GM21825 (cell line): Measurements from ENCODE around the gene CCBE1.
A peak's percentile ranks its signal among the peaks of the same experiment; 100 is the strongest.
"Not testable (repeated sequence)": the region's sequence is repeated elsewhere in the genome, so short reads cannot be mapped to it uniquely, and the experiment has no call there.

ENCODE experiments used
- ATAC-seq: cut with Tn5 transposase; IDR thresholded peaks from one replicate; pipeline ENCODE4 v1.9.1; 2021; ENCODE audit warnings: mild to moderate bottlenecking, moderate library complexity; ENCODE audit not compliant: unreplicated experiment

Gene CCBE1

DNA sequence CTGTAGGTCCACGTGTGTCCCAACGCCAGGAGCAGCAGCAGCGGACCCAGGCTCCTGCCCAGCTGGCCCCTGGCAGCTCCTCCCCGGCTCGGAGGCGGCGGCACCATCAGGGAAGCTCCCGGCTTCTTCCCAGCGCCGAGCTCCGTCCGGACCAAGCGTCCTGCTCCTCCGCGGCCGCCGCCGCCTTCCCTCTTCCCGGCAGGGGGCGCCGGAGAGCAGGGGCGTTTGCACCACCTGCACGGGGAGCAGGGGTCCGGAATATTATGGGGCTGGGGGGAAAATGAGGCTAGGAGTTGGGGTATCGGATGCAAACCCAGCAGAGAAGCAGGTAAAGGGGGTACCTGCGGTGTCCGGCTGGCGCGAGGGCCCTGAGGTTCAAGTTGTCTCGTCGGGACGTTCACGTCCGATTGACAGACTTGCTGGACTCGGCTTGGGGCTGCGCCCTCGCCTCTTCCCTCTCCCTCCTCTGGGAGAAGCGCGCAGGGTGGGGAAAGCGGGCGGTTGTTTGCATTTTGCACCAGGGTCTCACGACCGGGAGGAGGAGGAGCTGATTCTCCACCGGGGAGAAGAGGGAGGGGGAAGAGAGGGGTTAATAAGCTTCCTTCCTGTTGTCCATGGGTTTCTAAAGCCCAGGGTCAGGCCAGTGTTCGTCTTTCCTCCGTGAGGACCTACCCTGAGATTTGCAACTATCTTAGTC lies at the start of gene CCBE1:
Gene CCBE1, minus strand, starts transcription at position 188 of the 697 bp plus-strand sequence.
- ATAC-seq = peak; percentile 76

- ATAC-seq = no peak
Observed at GRCh38 chr18:59744271-59744721, 47.1 kb upstream of the CCBE1 start.

DNA sequence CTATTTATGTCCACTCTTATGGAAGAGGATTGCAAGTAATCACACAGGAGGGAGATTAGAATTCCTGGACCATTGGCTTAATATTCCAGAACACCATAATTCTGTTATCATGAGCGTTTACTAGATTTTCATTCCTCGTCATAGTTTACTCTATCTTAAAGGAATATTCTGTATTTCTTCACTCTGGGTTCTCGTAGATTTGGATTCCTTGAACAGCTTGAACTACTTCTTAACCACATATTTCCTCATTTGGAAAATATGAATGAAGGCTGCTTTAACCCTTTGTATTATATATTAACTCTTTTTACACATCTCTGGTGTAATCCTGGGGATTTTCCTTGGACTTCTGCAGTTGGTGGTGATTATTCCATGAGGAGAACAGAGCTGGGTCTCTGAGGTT lies 46.3 kb upstream of the CCBE1 start:
- ATAC-seq = no peak

DNA sequence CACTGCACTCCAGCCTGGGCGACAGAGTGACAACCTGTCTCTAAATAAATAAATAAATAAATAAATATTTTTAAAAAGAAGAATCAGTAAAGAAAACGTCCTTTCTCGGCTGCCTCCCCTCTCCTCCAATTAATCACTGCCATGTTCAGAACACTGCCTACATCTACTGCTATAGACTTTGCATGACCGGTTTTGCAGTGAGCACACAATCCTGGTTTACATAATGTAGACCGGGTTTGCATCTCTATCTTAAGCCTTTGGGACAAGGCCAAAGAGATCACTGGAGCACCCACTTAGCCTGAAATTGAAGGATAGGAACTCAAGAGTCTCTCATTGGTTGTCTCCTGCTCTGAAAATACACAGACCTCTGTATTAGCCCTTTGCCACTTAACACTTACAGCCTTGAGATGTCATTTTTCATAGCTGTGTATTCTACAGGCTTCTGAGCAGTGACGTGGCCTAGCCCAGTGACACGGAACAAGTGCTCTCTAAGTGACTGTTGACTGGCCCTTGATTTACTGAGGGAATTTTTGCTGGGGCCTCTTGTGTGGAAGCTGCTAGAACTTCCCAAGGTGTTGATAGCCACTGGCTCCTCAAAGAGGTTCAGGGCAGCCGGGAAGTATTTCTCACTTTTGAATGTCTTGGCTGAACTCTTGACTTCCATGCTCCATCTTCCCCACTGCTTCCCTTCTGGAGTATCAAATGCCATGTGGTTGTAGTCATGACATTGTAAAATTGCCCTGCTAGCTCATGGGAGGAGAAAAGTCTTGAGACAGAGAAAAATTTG lies 45.3 kb upstream of the CCBE1 start:
- ATAC-seq = no peak

DNA sequence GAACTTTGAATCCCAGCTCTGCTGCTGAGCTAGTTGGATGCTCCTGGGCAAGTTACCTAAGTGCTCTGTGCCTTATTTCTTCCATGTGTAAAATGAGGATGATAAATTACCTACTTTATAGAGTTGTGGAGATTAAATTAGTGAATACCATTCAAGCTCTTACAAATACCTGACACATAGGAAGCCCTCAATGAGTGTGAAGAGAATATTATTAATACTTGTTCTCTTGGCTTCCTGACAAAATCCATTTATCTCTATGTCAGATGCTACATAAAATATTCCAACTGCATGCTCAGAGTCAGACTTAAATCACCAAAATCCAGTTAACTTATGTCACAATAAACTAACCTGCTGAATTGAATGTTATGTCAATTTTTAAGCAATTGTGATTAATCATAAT lies 42.9 kb upstream of the CCBE1 start:
- no peak for ATAC-seq

DNA sequence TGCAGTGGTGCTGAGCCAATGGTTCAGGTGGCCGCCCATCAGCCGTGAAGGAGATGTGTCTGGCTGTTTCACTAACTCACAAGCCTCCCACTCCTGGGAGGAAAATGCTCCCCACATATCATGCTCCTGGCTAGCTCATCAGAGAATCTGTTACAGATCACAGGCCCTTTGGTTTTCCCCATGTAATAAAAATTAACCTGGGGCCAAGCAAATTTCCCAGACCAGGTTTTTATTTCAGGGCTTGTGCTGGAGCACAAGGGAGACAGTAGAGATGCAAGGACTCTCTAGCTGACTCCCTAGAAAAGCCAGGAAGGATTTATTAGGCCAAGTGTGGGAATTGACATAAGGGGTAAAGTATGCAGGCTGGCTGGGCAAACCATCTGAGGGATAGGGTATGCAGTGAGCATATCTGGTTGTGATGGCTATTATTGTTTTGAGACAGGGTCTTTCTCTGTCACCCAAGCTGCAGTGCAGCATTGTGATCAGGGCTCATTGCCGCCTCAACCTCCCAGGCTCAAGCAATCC lies 40.6 kb upstream of the CCBE1 start:
- no peak for ATAC-seq

- ATAC-seq = not testable (repeated sequence)
Observed at GRCh38 chr18:59737335-59737734, 40.1 kb upstream of the CCBE1 start.

- ATAC-seq = no peak
Observed at GRCh38 chr18:59736061-59736460, 38.8 kb upstream of the CCBE1 start.

DNA sequence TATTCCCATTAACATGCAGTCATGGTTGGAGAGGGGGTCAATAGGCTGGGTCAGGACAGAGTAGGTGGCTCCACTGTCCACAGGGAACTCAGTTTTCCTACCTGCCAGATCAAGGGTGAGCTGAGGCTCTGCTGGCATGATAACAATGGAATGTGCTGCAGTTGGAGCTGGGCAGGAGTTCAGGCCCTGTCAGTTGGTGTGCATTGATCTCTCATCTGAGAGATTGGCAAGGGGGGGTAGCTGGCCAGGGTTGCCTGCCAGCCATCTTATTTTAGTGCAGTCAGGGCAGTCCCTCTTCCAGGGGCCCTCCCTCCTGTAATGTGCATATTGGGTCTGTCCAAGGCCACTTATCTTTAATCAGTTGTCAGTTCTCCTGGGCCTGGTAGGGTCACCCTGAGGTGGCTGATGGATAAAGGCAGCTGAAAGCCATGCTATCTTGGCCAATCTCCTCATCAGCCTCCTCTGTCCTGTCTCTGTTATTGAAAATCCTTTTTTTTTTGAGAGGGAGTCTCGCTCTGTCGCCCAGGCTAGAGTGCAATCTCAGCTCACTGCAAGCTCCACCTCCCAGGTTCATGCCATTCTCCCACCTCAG lies 38.1 kb upstream of the CCBE1 start:
- ATAC-seq = no peak

- no peak for ATAC-seq
Observed at GRCh38 chr18:59733421-59733820, 36.2 kb upstream of the CCBE1 start.

DNA sequence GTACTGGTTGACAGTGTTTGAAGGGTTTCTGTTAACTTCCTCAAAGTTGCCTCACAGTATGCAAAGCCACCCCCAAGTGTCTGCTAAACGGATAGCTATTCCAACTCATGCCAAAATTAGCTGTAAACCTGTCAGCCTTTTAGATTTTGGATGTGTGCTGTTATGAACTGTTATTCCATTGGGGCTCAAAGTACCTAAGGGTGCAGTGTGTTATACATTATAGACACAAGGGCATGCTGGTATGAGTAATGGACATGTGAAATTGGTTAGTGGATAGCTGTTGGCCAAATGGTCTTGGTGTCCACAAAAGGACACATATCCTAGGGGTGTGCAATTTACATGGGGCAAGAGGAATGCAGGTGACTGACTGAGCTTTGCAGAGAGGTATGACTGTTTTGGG lies 33.7 kb upstream of the CCBE1 start:
- ATAC-seq = no peak

GRCh38 chr18:59729781-59730180 lies 32.6 kb upstream of the CCBE1 start:
- no peak for ATAC-seq

DNA sequence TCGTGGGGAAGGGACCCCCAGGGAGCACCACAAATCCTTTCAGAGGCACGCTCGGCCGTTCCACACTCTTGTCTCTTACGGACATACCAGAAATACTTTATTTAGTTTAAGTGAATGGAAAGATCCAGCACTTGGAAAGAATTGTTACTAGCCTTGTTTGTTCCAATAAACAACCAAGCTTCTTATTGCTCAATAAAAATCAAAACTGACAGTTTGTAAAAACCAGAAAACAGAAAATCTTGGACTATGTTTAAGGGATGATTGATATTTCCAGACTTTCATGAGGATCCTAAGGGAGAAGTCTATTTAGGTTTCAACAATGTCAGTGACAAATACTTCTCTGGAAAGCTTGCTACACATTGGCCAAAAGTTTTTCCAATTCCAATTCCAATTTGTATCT lies 31.6 kb upstream of the CCBE1 start:
- ATAC-seq = no peak

DNA sequence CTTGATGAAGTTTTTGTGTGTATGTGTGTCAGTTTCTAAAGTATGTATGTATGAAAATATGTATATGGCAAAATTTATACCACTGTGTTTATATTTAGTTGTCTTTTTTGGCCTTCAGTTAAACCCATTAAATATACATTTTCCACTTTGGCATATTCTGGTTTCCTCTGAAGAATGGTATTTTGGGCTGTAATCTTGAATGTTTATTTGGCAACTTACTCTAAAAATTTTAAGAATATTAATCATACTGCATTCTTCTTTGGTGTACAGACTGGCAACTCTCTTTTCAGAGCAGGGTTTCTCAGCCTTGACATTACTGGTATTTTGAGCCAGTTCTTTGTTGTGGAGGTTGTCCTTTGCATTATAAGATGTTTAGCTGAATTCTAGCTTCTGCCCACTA lies 27.9 kb upstream of the CCBE1 start:
- no peak for ATAC-seq

GRCh38 chr18:59724103-59724502 lies 26.9 kb upstream of the CCBE1 start:
- no peak for ATAC-seq

GRCh38 chr18:59721931-59722330 lies 24.7 kb upstream of the CCBE1 start:
- ATAC-seq = no peak

DNA sequence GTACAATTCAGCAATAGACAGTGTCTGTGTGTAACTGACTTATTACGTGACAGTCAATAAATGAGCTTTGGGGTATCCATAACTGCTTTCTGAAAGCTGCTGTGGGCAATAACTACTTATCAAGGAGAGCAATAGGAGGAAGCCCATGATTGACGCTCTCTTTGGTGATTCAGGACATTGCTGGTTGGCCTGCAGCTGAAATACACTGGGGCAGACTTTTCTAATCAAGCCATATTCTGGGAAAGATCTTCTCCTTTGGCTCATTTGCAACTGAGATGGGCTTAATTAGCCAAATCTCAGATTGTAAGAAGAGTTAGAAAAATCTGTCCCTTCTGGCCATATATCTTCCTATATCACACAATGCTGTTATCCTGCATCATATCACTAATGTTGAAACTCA lies 24.0 kb upstream of the CCBE1 start:
- ATAC-seq = no peak

DNA sequence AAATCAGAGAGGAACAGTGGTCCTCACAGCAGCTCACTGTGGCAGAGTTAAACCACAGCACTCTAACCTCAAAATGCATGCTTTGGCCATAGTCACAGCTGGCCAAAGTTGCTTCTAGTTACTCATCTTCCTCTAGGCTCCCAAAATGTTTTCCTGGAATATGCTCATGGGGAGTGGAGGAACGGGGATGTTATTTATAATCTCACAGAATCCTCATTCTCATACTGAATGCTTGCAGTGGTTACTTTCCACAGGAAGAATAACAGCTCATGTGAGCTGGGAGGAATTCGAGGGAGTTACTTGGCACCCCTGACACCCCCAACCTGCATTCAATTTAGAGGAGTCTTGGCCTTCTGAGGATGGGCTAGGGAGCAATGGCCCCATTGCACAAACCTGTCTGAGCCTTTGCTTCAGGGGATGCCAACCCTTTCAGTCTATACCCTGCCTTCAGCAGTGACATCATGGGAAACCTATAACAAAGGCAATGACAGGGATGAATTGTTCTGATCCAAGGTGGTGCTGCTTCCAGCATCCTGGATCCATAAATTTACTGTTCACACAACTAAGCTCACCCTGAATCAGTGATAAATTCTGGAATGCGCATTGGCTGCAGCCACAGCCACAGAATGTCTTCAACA lies 22.4 kb upstream of the CCBE1 start:
- ATAC-seq = no peak

DNA sequence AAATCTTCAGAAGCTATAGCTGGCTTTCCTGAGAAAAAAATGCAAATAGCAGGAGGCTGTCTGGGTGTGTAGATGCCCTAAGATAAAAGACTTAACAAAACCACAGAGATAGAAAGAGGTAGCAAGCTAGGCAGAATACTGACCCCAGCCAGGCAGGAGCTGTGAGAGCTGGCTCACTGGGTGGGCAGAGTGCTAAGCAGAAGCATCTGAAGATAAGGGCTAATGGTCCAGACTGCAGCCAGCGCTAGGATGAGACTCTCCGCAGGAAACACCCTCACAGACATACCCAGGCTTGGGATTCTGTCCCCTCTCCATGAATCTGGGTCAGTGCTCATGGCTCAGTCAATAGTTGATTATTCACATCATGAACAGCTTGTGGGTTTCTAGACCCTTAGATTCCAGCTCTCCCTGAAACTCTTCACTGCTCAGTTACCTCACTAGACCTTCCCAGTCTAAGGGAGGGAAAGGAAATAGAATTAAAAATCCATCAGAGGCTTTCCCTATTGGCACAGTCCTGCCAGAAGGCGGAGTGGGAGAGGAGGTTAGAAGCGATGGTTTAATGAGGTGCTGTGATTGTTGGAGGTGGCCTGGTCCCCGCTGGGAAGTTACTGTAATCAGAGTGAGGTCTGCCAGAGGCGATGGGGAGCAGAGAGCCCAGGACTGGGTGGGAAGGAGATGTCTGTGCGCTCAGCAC lies 21.4 kb upstream of the CCBE1 start:
- no peak for ATAC-seq

- ATAC-seq = no peak
Observed at GRCh38 chr18:59718108-59718463, 20.9 kb upstream of the CCBE1 start.

- ATAC-seq = no peak
Observed at GRCh38 chr18:59717291-59717690, 20.1 kb upstream of the CCBE1 start.
